Adrenal gland (tissue), 5 donors: ENCODE measurements around the gene IRF2BP2.

Experiments
- POLR2A ChIP-seq, 2 donors: fragments of 450-650 bp; IDR thresholded peaks; one replicate each; pipeline ENCODE4 v1.6.1; 2017; ENCODE audit warnings: antibody characterized with exemption in 2 of 2, mild to moderate bottlenecking in 2 of 2, moderate library complexity in 1 of 2
- TF ChIP-seq, protein P1 (sequence below), 6 experiments: fragments of 450-650 bp in 4 of 6; fragments of 200-600 bp in 2 of 6; sonication (generic) in 1 of 6; IDR thresholded peaks; 1 replicate in 5 of 6; 2 replicates in 1 of 6; pipeline versions ENCODE4 v1.5.1 to v1.8.0; 2016 to 2021; ENCODE audit warnings: antibody characterized with exemption in 6 of 6, mild to moderate bottlenecking in 2 of 6, moderate library complexity in 1 of 6
- donor health status: DM: no; HTN: no; CAD: no.

- TF ChIP-seq, protein P1, sequence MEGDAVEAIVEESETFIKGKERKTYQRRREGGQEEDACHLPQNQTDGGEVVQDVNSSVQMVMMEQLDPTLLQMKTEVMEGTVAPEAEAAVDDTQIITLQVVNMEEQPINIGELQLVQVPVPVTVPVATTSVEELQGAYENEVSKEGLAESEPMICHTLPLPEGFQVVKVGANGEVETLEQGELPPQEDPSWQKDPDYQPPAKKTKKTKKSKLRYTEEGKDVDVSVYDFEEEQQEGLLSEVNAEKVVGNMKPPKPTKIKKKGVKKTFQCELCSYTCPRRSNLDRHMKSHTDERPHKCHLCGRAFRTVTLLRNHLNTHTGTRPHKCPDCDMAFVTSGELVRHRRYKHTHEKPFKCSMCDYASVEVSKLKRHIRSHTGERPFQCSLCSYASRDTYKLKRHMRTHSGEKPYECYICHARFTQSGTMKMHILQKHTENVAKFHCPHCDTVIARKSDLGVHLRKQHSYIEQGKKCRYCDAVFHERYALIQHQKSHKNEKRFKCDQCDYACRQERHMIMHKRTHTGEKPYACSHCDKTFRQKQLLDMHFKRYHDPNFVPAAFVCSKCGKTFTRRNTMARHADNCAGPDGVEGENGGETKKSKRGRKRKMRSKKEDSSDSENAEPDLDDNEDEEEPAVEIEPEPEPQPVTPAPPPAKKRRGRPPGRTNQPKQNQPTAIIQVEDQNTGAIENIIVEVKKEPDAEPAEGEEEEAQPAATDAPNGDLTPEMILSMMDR (IDR thresholded peaks at IDR 0.05) = no peak
- no peak for TF ChIP-seq POLR2A (IDR thresholded peaks at IDR 0.05)
Measured at GRCh38 chr1:234591131-234591530, 18.8 kb downstream of the IRF2BP2 start.
